ENCODE measurements around the gene ERAP2. TPM values are rescaled to one million over a fixed set of nuclear protein-coding genes. Genes with fewer than 3 reads are reported as not detected.

ERAP2 gene
- total RNA-seq, 4 donors from 2014 or later: 17.2 to 28.7 (median 23.5) TPM

- no peak for TF ChIP-seq CTCF (IDR thresholded peaks at IDR 0.05; ENCODE audit: low read depth)
Measured at GRCh38 chr5:96885518-96886338, 9.4 kb downstream of the ERAP2 start.

DNA sequence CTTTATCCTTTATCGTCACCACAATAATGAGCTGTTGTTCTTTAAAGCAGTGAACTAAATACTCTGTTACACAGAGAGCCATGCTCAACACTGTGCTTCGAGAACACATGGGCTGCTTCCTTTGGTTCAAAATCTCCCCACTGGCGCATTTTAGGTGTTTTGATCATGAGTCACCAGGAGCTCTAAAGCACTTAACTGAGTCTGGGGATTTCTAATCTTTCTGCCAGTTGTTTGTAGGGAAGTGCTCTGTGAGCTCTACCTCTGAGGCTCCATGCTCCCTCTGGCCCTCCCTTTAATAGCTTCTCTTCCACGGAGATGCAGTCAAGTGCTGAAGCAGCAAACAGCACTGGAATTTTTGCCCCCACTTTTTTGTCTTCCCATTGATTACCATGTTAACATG, 17.0 kb downstream of the ERAP2 start:
- no peak for TF ChIP-seq CTCF (IDR thresholded peaks at IDR 0.05; ENCODE audit: low read depth)

- TF ChIP-seq CTCF (IDR thresholded peaks at IDR 0.05; ENCODE audit: low read depth): no peak
Measured at GRCh38 chr5:96896276-96896675, 20.0 kb downstream of the ERAP2 start.

- TF ChIP-seq CTCF (IDR thresholded peaks at IDR 0.05; ENCODE audit: low read depth): no peak
Measured at GRCh38 chr5:96896806-96897205, 20.5 kb downstream of the ERAP2 start.

DNA sequence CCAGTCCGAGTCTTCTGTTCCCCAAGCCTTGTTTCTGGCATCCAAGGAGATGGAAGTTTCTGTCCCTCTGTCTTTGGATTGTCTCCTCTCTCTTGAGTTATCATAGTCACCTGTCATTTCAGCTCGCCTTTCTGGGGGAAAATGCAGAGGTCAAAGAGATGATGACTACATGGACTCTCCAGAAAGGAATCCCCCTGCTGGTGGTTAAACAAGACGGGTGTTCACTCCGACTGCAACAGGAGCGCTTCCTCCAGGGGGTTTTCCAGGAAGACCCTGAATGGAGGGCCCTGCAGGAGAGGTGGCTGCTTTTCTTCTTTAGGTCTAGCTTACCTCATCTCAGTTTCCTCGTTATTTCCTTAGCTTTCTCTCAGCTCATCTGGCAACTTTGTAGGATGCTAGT, 25.1 kb downstream of the ERAP2 start:
- no peak for TF ChIP-seq CTCF (IDR thresholded peaks at IDR 0.05; ENCODE audit: low read depth)

DNA sequence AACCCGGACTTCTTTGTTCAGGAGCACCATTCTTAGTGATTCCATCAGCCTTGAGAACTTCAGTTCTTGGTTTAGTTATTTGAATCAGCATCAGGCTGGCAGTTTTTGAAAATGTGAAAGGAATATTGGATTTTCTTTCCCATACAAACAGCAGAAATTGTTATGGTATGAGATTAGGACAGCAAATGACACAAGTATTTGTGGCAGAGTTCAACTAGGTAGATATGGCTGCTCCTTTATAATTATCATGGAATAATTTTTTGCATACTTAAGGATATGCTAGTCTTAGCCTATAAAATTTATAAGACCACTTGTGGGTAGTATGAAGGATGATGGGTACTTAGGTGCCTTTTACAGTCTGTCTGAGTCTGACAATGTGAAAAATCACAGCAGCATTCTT, 25.5 kb downstream of the ERAP2 start:
- no peak for TF ChIP-seq CTCF (IDR thresholded peaks at IDR 0.05; ENCODE audit: low read depth)

- TF ChIP-seq CTCF (IDR thresholded peaks at IDR 0.05; ENCODE audit: low read depth): no peak
Measured at GRCh38 chr5:96902876-96903275, 26.6 kb downstream of the ERAP2 start.
